Immature natural killer cell (primary cell): ENCODE measurements around the gene RNU2-63P. TPM values are rescaled to one million over a fixed set of nuclear protein-coding genes. Genes with fewer than 3 reads are reported as not detected.
"Not testable (repeated sequence)": the region's sequence is repeated elsewhere in the genome, so short reads cannot be mapped to it uniquely, and the experiment has no call there.

Experiments
- DNase-seq, 3 donors: peaks; one replicate each; pipeline ENCODE4 v3.0.0; 2022; ENCODE audit warnings: mixed read lengths in 1 of 3
- H3K27ac Mint-ChIP-seq, 6 donors: one replicate each; pipeline ENCODE4 v1.8.0; 2020; ENCODE audit warnings: mixed read lengths in 6 of 6, mild to moderate bottlenecking in 5 of 6, inconsistent platforms in 4 of 6, moderate library complexity in 3 of 6
- H3K27me3 Mint-ChIP-seq, 3 donors: one replicate each; pipeline ENCODE4 v1.8.0; 2020 to 2021; ENCODE audit warnings: low read depth in 3 of 3, mild to moderate bottlenecking in 3 of 3, mixed read lengths in 3 of 3, moderate library complexity in 3 of 3, inconsistent platforms in 1 of 3
- H3K36me3 Mint-ChIP-seq, 3 donors: one replicate each; pipeline ENCODE4 v1.8.0; 2020; ENCODE audit warnings: mixed read lengths in 3 of 3, inconsistent platforms in 2 of 3, mild to moderate bottlenecking in 2 of 3
- H3K4me1 Mint-ChIP-seq, 2 donors: one replicate each; pipeline ENCODE4 v1.8.0; 2020; ENCODE audit warnings: inconsistent platforms in 2 of 2, mild to moderate bottlenecking in 2 of 2, mixed read lengths in 2 of 2, moderate library complexity in 1 of 2
- H3K4me3 Mint-ChIP-seq, 5 donors: one replicate each; pipeline ENCODE4 v1.8.0; 2020; ENCODE audit warnings: mild to moderate bottlenecking in 5 of 5, mixed read lengths in 5 of 5, inconsistent platforms in 3 of 5, moderate library complexity in 3 of 5
- H3K9me3 Mint-ChIP-seq, 6 donors: one replicate each; pipeline ENCODE4 v1.8.0; 2020; ENCODE audit warnings: mild to moderate bottlenecking in 6 of 6, mixed read lengths in 6 of 6, inconsistent platforms in 4 of 6, moderate library complexity in 3 of 6
- polyA plus RNA-seq, 3 donors: library from polyadenylated mRNA; unstranded; fragments of 300-500 nt; fragmentation: Illumina TruSeq; gene quantifications; one replicate each; pipeline ENCODE4 v1.2.3, GENCODE V29; 2021

RNU2-63P gene
- polyA plus RNA-seq, 3 donors from 2014 or later: 6.2 TPM; not detected in 2

DNA sequence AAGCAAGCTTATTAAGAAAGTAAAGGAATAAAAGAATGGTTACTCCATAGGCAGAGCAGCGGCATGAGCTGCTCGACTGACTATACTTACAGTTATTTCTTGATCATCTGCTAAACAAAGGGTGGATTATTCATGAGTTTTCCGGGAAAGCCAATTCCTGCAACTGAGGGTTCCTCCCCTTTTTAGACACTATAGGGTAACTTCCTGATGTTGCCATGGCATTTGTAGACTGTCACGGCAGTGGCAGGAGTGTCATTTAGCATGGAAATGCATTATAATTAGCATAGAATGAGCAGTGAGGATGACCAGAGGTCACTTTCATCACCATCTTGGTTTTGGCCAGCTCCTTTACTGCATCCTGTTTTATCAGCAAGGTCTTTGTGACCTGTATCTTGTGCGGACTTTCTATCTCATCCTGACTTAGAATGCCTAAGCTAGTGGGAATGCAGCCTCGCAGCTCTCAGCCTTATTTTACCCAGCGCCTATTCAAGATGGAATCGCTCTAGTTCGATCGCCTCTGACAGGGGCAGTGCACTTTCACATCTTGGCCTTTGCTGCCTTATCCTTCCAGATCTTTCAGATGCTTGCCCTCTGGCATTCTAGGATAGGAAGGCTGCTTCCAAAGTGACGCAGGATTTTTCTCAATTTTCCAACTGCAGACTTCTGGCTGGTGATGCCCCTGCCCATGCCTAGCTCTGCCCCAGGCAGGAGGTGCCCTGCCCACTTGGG lies 1.9 kb upstream of the RNU2-63P start:
- H3K27me3 Mint-ChIP-seq, H3K9me3 Mint-ChIP-seq, H3K36me3 Mint-ChIP-seq, H3K27ac Mint-ChIP-seq, DNase-seq: not testable (repeated sequence)
- H3K4me1 Mint-ChIP-seq: peaks cover 19 to 22% of the 10 kb centered on the region in 2 donors
- H3K4me3 Mint-ChIP-seq: peak overlapping the region; percentile 97 to 99 (median 99)

- peak overlapping the region; percentile 97 to 99 (median 99) for H3K4me3 Mint-ChIP-seq
- H3K9me3 Mint-ChIP-seq, H3K27me3 Mint-ChIP-seq, DNase-seq, H3K36me3 Mint-ChIP-seq: not testable (repeated sequence)
- peak overlapping the region in 4 of 6 donors; percentile 62 to 98 (median 77) for H3K27ac Mint-ChIP-seq
- H3K4me1 Mint-ChIP-seq: peaks cover 19 to 22% of the 10 kb centered on the region in 2 donors
These were observed 1.4 kb upstream of the RNU2-63P start for GRCh38 chr2:88017780-88018038.

DNA sequence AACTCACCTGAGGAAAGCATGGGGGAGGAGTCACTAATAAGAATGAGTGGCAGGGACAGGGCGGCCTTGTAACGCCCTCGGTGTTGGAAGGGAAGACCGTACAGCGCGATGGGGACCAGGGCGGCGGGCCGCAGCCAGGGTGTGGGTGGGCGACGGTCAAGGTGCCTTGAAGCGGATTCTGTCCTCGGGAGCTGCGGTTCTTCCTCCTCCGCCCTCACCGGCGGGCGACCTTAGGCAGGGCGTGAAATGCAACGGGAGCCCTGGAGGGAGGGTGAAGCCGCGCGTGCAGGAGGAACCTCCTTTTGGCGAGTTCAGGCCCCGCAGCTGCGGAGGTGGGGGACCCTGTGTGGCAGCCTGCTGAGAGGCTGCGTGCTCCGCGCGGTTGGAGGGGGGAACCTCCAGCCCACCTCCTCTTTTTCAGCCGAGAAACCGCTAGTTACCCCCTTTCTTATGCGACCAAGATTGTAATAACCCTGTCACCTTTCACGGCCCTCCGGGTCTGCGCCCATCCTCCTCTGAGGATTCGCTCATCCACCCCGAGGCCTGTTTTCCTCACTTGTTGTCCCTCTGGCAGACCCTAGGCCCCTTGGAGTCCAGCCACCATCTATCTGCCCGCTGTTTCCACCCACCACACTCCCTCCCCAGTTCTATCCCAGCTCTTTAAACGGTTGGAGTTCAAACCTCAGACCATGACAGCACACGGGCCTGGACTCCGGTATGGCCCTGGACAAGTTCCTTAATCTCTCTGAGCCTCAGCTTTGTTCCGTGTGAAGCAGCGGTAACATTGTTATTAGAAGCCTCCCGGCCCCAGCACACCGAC lies 823 bp upstream of the RNU2-63P start:
- no peaks in the 10 kb centered on the region for H3K9me3 Mint-ChIP-seq
- H3K36me3 Mint-ChIP-seq: no peaks in the 10 kb centered on the region
- H3K27me3 Mint-ChIP-seq: peaks cover 7 to 9% (median 7%) of the 10 kb centered on the region in 3 donors
- no peak for DNase-seq
- peak overlapping the region; percentile 97 to 99 (median 99) for H3K4me3 Mint-ChIP-seq
- H3K27ac Mint-ChIP-seq: peak overlapping the region; percentile 97 to 99 (median 98)
- peaks cover 19 to 22% of the 10 kb centered on the region in 2 donors for H3K4me1 Mint-ChIP-seq

GRCh38 chr2:88011011-88011410 lies 5.3 kb downstream of the RNU2-63P start:
- H3K9me3 Mint-ChIP-seq: no peaks in the 10 kb centered on the region
- no peak for DNase-seq
- no peak overlapping the region for H3K27ac Mint-ChIP-seq
- peaks cover 2% of the 10 kb centered on the region in 2 donors for H3K4me1 Mint-ChIP-seq
- no peaks in the 10 kb centered on the region for H3K36me3 Mint-ChIP-seq
- peaks cover 0 to 3% (median 2%) of the 10 kb centered on the region in 3 donors for H3K27me3 Mint-ChIP-seq
- no peak overlapping the region for H3K4me3 Mint-ChIP-seq

GRCh38 chr2:88010136-88010535 lies 6.2 kb downstream of the RNU2-63P start:
- DNase-seq: no peak
- H3K36me3 Mint-ChIP-seq: no peaks in the 10 kb centered on the region
- peaks cover 0 to 2% (median 2%) of the 10 kb centered on the region in 3 donors for H3K27me3 Mint-ChIP-seq
- no peak overlapping the region for H3K4me3 Mint-ChIP-seq
- no peaks in the 10 kb centered on the region for H3K9me3 Mint-ChIP-seq
- no peak overlapping the region for H3K27ac Mint-ChIP-seq
- H3K4me1 Mint-ChIP-seq: no peaks in the 10 kb centered on the region

DNA sequence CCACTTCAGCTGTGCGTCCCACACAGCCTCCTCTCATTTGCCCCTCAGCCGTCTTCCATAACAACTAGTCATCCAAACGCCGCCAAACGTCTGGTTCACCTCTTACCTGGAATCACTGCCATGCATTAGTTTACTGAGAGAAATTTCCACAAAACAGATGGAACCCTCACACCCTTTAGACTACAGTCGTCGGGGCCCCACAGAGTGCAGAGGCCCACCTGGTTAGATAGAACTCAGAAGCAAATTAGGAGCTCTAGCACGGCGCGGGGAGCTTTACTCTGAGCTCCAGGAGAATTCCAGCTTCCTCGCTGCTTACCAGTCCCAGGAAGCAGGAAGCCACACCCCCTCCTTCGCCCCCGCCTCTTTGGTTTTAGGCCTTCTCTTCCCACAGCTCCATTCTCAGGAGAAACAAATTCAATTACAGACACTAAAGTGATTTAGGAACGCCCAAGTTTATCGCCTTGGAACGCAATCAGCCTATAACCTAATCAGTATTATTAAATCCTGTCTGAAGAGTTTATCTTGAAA lies 9.4 kb downstream of the RNU2-63P start:
- Mint-ChIP-seq H3K4me1 (no peaks in the 10 kb centered on the region), H3K36me3 (no peaks in the 10 kb centered on the region), H3K27me3 (peaks cover 2% of the 10 kb centered on the region in 3 donors), H3K27ac (no peak overlapping the region), H3K4me3 (no peak overlapping the region), H3K9me3 (no peaks in the 10 kb centered on the region)
- DNase-seq: no peak

- H3K27ac Mint-ChIP-seq: no peak overlapping the region
- H3K27me3 Mint-ChIP-seq: peaks cover 2 to 6% (median 2%) of the 10 kb centered on the region in 3 donors
- DNase-seq: no peak
- no peaks in the 10 kb centered on the region for H3K36me3 Mint-ChIP-seq
- H3K4me1 Mint-ChIP-seq: peaks cover 4 to 5% of the 10 kb centered on the region in 2 donors
- no peak overlapping the region for H3K4me3 Mint-ChIP-seq
- no peaks in the 10 kb centered on the region for H3K9me3 Mint-ChIP-seq
These were observed 10.6 kb downstream of the RNU2-63P start for GRCh38 chr2:88005776-88006175.

DNA sequence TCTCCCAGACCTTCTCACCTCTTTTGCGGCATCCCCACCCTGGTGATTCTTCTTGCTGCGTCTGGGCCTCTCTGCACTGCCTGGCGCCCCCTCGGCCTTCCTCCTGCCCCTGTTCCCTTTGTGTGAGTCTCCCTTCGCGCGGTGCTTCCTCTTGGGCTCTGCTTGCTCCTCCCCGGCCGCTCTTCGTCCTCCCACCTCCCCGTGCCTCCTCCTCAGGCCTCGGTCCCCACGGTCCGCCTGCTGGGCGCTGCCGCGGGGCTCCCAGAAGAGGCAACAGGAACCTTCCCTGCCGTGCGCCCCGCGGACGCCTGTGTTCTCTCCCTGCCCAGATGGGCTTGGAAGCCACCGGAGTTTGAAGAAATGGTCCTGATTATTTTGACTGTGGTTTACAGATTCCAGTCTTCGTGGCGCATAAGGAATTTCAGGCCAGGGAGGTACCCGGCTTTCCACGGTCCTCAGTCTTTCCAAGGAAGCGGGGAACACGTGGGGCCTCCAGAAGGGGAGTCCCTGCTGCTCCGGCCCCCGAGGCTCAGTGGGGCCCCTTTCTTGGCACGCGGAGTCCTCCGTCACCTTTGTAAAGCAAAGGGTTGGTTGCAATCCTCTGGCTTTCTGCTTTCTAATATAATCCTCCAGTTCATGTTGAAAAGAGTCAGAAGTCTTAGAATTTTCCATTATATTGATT lies 13.1 kb downstream of the RNU2-63P start:
- no peaks in the 10 kb centered on the region for H3K9me3 Mint-ChIP-seq
- peaks cover 4 to 5% of the 10 kb centered on the region in 2 donors for H3K4me1 Mint-ChIP-seq
- DNase-seq: no peak
- H3K36me3 Mint-ChIP-seq: no peaks in the 10 kb centered on the region
- H3K4me3 Mint-ChIP-seq: no peak overlapping the region
- H3K27me3 Mint-ChIP-seq: peaks cover 0 to 6% (median 2%) of the 10 kb centered on the region in 3 donors
- H3K27ac Mint-ChIP-seq: no peak overlapping the region

DNA sequence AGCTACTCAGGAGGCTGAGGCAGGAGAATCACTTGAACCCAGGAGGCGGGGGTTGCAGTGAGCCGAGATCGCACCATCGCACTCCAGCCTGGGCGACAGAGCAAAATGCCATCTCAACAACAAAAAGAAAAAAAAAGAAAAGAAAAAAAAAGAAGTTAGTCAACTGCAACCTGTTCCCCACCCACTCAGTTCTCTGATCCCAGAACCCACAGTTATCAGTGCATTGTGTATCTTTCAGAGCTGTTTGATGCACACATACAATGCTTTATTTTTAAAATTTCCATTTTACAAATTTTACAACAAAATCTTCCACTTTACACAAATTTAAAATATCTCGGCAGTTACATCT lies 14.0 kb downstream of the RNU2-63P start:
- Mint-ChIP-seq H3K4me3 (no peak overlapping the region), H3K4me1 (peaks cover 4 to 5% of the 10 kb centered on the region in 2 donors), H3K36me3 (no peaks in the 10 kb centered on the region), H3K27ac (no peak overlapping the region), H3K9me3 (no peaks in the 10 kb centered on the region), H3K27me3 (peaks cover 0 to 6% (median 2%) of the 10 kb centered on the region in 3 donors)
- DNase-seq: no peak

DNA sequence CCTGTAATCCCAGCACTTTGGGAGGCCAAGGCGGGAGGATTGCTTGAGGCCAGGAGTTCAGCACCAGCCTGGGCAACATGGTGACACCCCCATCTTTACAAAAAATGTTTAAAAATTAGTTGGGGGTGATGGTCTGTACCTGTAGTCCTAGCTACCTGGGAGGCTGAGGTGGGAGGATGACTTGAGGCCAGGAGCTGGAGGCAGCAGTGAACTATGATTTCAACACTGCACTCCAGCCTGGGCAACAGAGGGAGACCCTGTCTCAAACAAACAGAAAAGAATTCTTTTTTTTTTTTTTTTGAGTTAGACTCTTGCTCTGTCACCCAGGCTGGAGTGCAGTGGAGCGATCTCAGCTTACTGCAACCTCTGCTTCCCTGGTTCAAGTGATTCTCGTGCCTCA lies 15.9 kb downstream of the RNU2-63P start:
- H3K27ac Mint-ChIP-seq, H3K27me3 Mint-ChIP-seq, H3K4me1 Mint-ChIP-seq, DNase-seq, H3K36me3 Mint-ChIP-seq, H3K4me3 Mint-ChIP-seq, H3K9me3 Mint-ChIP-seq: not testable (repeated sequence)

GRCh38 chr2:87996570-87996969 lies 19.8 kb downstream of the RNU2-63P start:
- peaks cover under 1 to 2% of the 10 kb centered on the region in 2 donors for H3K4me1 Mint-ChIP-seq
- no peak for DNase-seq
- no peaks in the 10 kb centered on the region for H3K36me3 Mint-ChIP-seq
- no peaks in the 10 kb centered on the region for H3K9me3 Mint-ChIP-seq
- no peak overlapping the region for H3K4me3 Mint-ChIP-seq
- no peak overlapping the region for H3K27ac Mint-ChIP-seq
- H3K27me3 Mint-ChIP-seq: peaks cover 0 to 3% (median 0%) of the 10 kb centered on the region in 3 donors

DNA sequence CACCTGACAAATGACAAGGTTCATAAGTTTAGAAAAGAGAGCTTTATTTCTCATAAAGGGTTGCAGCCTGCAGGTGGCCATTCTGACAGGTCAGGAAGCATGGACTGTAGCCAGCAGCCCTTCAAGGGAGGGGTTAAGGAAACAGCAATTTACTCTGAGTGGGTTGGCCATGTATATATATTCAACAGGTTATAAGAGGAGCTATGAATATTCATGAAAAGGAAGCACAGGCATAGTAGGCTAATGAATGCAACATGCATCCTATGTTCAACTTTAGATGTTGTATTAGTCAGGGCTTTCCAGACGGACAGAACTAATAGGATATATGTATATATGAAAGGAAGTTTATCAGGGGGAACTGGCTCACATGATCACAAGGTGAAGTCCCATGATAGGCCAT lies 20.6 kb downstream of the RNU2-63P start:
- H3K27ac Mint-ChIP-seq: no peak overlapping the region

DNA sequence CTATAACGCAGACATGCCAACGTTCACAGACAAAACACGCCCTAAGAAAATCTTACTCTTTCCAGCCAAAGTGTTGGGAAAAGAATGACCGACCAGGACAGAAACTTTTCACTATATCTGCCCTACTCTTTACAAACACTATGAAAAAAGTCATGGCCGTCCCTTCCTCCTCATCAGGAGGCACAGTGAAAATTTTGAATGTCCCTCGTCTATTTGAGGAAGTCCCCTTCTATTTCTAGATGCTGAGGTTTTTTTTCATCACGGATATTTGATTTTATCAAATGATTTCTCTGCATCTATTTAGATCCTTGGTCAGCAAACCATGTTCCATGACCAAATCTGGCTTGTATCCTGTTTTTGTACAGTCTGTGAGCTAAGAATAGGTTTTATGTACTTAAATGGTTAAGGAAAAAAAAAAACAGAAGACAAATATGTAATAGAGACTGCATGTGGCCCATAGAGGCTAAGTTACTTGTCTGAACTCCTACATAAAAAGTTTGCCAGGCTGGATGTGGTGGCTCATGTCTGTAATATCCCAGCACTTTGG lies 22.0 kb downstream of the RNU2-63P start:
- not testable (repeated sequence) for H3K27ac Mint-ChIP-seq, H3K36me3 Mint-ChIP-seq

More for the DNA sequence above, 20.6 kb downstream of the RNU2-63P start:
- no peak for DNase-seq
- Mint-ChIP-seq H3K4me1 (no peaks in the 10 kb centered on the region), H3K9me3 (no peaks in the 10 kb centered on the region), H3K36me3 (no peaks in the 10 kb centered on the region), H3K27me3 (peaks cover 0 to 3% (median 0%) of the 10 kb centered on the region in 3 donors), H3K4me3 (no peak overlapping the region)

DNA sequence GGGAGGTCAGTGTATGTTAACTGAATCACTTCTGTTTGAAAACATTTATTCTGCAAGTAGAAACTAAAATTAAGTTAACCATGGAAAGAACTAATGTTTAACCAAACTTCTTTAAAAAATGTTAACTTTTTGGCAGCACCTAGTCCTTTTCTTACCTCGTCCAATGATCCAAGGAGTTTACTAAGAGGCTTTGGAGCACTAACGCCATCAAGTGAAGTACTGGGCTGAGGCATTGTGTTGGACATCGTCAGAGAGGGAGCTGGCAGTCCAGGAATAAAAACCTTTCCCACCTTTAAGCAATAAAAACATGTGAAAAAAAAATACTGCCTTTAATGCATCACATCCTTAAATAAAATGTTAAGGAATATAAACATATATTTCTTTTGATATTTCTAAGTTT lies 23.8 kb downstream of the RNU2-63P start:
- not testable (repeated sequence) for H3K36me3 Mint-ChIP-seq, H3K27me3 Mint-ChIP-seq, H3K4me3 Mint-ChIP-seq, DNase-seq, H3K9me3 Mint-ChIP-seq, H3K4me1 Mint-ChIP-seq, H3K27ac Mint-ChIP-seq

More for the DNA sequence above, 22.0 kb downstream of the RNU2-63P start:
- H3K4me3 Mint-ChIP-seq, H3K27me3 Mint-ChIP-seq, H3K4me1 Mint-ChIP-seq, DNase-seq, H3K9me3 Mint-ChIP-seq: not testable (repeated sequence)
